Measurements from ENCODE around the gene MTMR6. TPM values are rescaled to one million over a fixed set of nuclear protein-coding genes. Genes with fewer than 3 reads are reported as not detected.

The MTMR6 gene
- total RNA-seq, 1 donor from 2014 or later, result 19.8 TPM

GRCh38 chr13:25237083-25237482 lies 50.2 kb downstream of the MTMR6 start:
- intact Hi-C loops (cut with micrococcal nuclease), result no loop called here
- Mint-ChIP-seq H3K27me3 (peaks cover 2% of the 10 kb centered on the region), H3K4me1 (peaks cover 19% of the 10 kb centered on the region), H3K4me3 (no peak overlapping the region), H3K36me3 (ENCODE audit: low read depth) (no peaks in the 10 kb centered on the region), H3K27ac (no peak overlapping the region), H3K9me3 (no peaks in the 10 kb centered on the region)
- DNase-seq, result no peak
- ATAC-seq (ENCODE audit: low read depth), result no peak
- ChIA-PET POLR2A (no interaction called here), CTCF (no interaction called here)
- TF ChIP-seq CTCF (IDR thresholded peaks at IDR 0.05), result no peak

GRCh38 chr13:25233861-25234260 lies 53.4 kb downstream of the MTMR6 start:
- no peaks in the 10 kb centered on the region for H3K9me3 Mint-ChIP-seq
- intact Hi-C loops (cut with micrococcal nuclease), result loop anchor here (1.0 kb wide), 1 partner anchor 53 kb away; the partner anchor contains the start of gene MTMR6
- no peak overlapping the region for H3K27ac Mint-ChIP-seq
- H3K4me3 Mint-ChIP-seq, result no peak overlapping the region
- ChIA-PET CTCF (interaction anchor here (1.2 to 1.5 kb wide), 4 partner anchors 9 to 141 kb away, joined by 3 to 12 read pairs (median 4); no protein-coding TSS in a partner anchor), POLR2A (no interaction called here)
- DNase-seq, result no peak
- no peak for TF ChIP-seq CTCF (IDR thresholded peaks at IDR 0.05)
- peaks cover 14% of the 10 kb centered on the region for H3K27me3 Mint-ChIP-seq
- no peaks in the 10 kb centered on the region for H3K36me3 Mint-ChIP-seq (ENCODE audit: low read depth)
- peaks cover 19% of the 10 kb centered on the region for H3K4me1 Mint-ChIP-seq
- no peak for ATAC-seq (ENCODE audit: low read depth)

- ATAC-seq (ENCODE audit: low read depth) (peak; percentile 54), DNase-seq (no peak)
- intact Hi-C loops (cut with micrococcal nuclease), result loop anchor here (1.0 kb wide), 1 partner anchor 54 kb away; the partner anchor contains the start of gene MTMR6
- Mint-ChIP-seq H3K4me1 (peaks cover 19% of the 10 kb centered on the region), H3K9me3 (no peaks in the 10 kb centered on the region), H3K27me3 (peaks cover 17% of the 10 kb centered on the region), H3K4me3 (no peak overlapping the region), H3K27ac (no peak overlapping the region), H3K36me3 (ENCODE audit: low read depth) (no peaks in the 10 kb centered on the region)
- POLR2A ChIA-PET, result no interaction called here
- CTCF ChIA-PET, result interaction anchor here (1.2 to 1.5 kb wide), 3 partner anchors 10 to 142 kb away, joined by 3 to 12 read pairs (median 4); no protein-coding TSS in a partner anchor
- TF ChIP-seq CTCF (IDR thresholded peaks at IDR 0.05), result no peak
Measured at GRCh38 chr13:25232937-25233515, 54.3 kb downstream of the MTMR6 start.

- Mint-ChIP-seq H3K9me3 (no peaks in the 10 kb centered on the region), H3K4me1 (peaks cover 6% of the 10 kb centered on the region), H3K4me3 (no peak overlapping the region), H3K27me3 (peaks cover 17% of the 10 kb centered on the region), H3K27ac (no peak overlapping the region), H3K36me3 (ENCODE audit: low read depth) (no peaks in the 10 kb centered on the region)
- POLR2A ChIA-PET, result no interaction called here
- intact Hi-C loops (cut with micrococcal nuclease), result no loop called here
- ATAC-seq (ENCODE audit: low read depth), result no peak
- no peak for TF ChIP-seq CTCF (IDR thresholded peaks at IDR 0.05)
- CTCF ChIA-PET, result no interaction called here
- no peak for DNase-seq
Measured at GRCh38 chr13:25231517-25231916, 55.8 kb downstream of the MTMR6 start.

- no peak overlapping the region for H3K4me3 Mint-ChIP-seq
- no peak for ATAC-seq (ENCODE audit: low read depth)
- no peak for DNase-seq
- ChIA-PET POLR2A (no interaction called here), CTCF (no interaction called here)
- peaks cover 22% of the 10 kb centered on the region for H3K27me3 Mint-ChIP-seq
- no peaks in the 10 kb centered on the region for H3K4me1 Mint-ChIP-seq
- no peaks in the 10 kb centered on the region for H3K36me3 Mint-ChIP-seq (ENCODE audit: low read depth)
- H3K9me3 Mint-ChIP-seq, result no peaks in the 10 kb centered on the region
- no peak for TF ChIP-seq CTCF (IDR thresholded peaks at IDR 0.05)
- intact Hi-C loops (cut with micrococcal nuclease), result no loop called here
- H3K27ac Mint-ChIP-seq, result no peak overlapping the region
Measured at GRCh38 chr13:25227690-25228089, 59.6 kb downstream of the MTMR6 start.

Measured in activated B cell treated with CpG ODN at 0.5 μM for 24 hours (primary cell).